ENCODE data around the gene PRDX5. TPM values are rescaled to one million over a fixed set of nuclear protein-coding genes. Genes with fewer than 3 reads are reported as not detected.

PRDX5 gene
- total RNA-seq, 1 experiment from 2014 or later = 206 TPM

DNA sequence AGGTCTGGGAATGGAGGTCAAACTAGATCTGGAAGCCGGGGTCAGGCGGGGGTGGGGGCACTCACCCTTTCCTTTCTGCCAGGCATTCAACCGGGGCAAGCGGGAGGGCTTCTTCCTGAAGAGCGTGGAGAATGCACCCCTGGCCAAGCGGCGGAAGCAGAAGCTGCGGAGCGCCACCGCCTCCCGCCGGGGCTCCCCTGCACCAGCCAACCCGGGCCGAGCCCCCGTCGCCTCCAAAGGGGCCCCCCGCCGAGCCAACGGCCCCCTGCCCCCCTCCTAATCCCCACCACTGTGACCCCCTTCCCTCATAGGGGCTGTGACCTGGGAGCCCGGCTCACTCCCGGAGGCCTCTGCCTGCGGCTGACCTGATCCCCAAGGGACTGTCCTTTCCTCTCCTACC is 53.3 kb downstream of the PRDX5 start:
- H3K4me1 ChIP-seq (ENCODE audit: insufficient read depth, low read length, poor library complexity, severe bottlenecking) = peaks cover 10% of the 10 kb centered on the region
- no peak for DNase-seq (ENCODE audit: low spot score)
- H3K27me3 ChIP-seq (replicated peaks; ENCODE audit: insufficient read depth, low read depth, low read length, poor library complexity) = no peaks in the 10 kb centered on the region
- TF ChIP-seq EZH2 (IDR thresholded peaks at IDR 0.05; ENCODE audit: borderline replicate concordance, low read depth, low read length, poor library complexity, severe bottlenecking) (no peak), CTCF (conservative IDR thresholded peaks at IDR 0.05; ENCODE audit: low read depth, low read length) (no peak)
- ChIA-PET POLR2A (ENCODE audit: low non-redundant PET) (no interaction called here), CTCF (interaction anchor here (0.5 kb wide), 1 partner anchor 32 kb away, joined by 16 read pairs; no protein-coding TSS in a partner anchor)
- intact Hi-C loops (cut with micrococcal nuclease; ENCODE audit: unreplicated experiment) = no loop called here
- peaks cover 6% of the 10 kb centered on the region for H3K36me3 ChIP-seq (ENCODE audit: insufficient read depth, low read length, poor library complexity, severe bottlenecking)
- no peak overlapping the region for H3K4me3 ChIP-seq (ENCODE audit: low read depth, low read length, poor library complexity, severe bottlenecking)
- no peaks in the 10 kb centered on the region for H3K9me3 ChIP-seq (ENCODE audit: low read depth, low read length, poor library complexity, severe bottlenecking)
- H3K27ac ChIP-seq (ENCODE audit: low read depth, low read length, poor library complexity, severe bottlenecking) = no peak overlapping the region
- BruUV-seq (replicated peaks) = no TSS peak

Small RNA genes lying within 50 kb of the gene (microRNA-seq; reads per million reads assigned to microRNA genes)
- gene MIR1237 (8.9 reads per million, percentile 28 among the genes with 10 or more reads in this experiment), gene MIR7155 (not detected)

Other genes starting within 250 kb of the PRDX5 start
- gene MACROD1, start 152.0 kb upstream of the PRDX5 start, total RNA-seq (2021) = 28.7 and 32.6 TPM in 2 replicates
- 565 and 577 TPM in 2 replicates for gene STIP1, start 131.9 kb upstream of the PRDX5 start, total RNA-seq (2021)
- 99.3 and 99.4 TPM in 2 replicates for gene FERMT3, start 111.4 kb upstream of the PRDX5 start, total RNA-seq (2021)
- gene TRPT1, start 91.9 kb upstream of the PRDX5 start, total RNA-seq (2021) = 43.6 and 59.6 TPM in 2 replicates
- gene NUDT22, start 91.8 kb upstream of the PRDX5 start, total RNA-seq (2021) = 72.4 and 73.8 TPM in 2 replicates
- gene DNAJC4, start 87.6 kb upstream of the PRDX5 start, total RNA-seq (2021) = 20.2 and 23.9 TPM in 2 replicates
- gene VEGFB, start 83.5 kb upstream of the PRDX5 start, total RNA-seq (2021) = 93.3 and 108 TPM in 2 replicates
- 57.5 and 63.1 TPM in 2 replicates for gene FKBP2, start 77.0 kb upstream of the PRDX5 start, total RNA-seq (2021)
- gene PPP1R14B, start 71.2 kb upstream of the PRDX5 start, total RNA-seq (2021) = 378 and 402 TPM in 2 replicates
- 45.3 and 51.1 TPM in 2 replicates for gene PLCB3, start 66.6 kb upstream of the PRDX5 start, total RNA-seq (2021)
- 48.4 and 62.2 TPM in 2 replicates for gene BAD, start 33.5 kb upstream of the PRDX5 start, total RNA-seq (2021)
- 47.9 and 56.6 TPM in 2 replicates for gene GPR137, start 32.3 kb upstream of the PRDX5 start, total RNA-seq (2021)
- 0.26 TPM in 1 of 2 replicates, not detected in the other for gene KCNK4, start 26.8 kb upstream of the PRDX5 start, total RNA-seq (2021)
- gene CATSPERZ, start 17.8 kb upstream of the PRDX5 start, total RNA-seq (2021) = 1.4 TPM in 1 of 2 replicates, not detected in the other
- 56.2 and 63.8 TPM in 2 replicates for gene ESRRA, start 12.6 kb upstream of the PRDX5 start, total RNA-seq (2021)
- gene TRMT112, start 562 bp upstream of the PRDX5 start, total RNA-seq (2021) = 254 and 270 TPM in 2 replicates
- gene CCDC88B, start 22.1 kb downstream of the PRDX5 start, total RNA-seq (2021) = 0.47 and 0.76 TPM in 2 replicates
- gene RPS6KA4, start 41.0 kb downstream of the PRDX5 start, total RNA-seq (2021) = 22.9 and 24.5 TPM in 2 replicates
- not detected in 2 replicates for gene SLC22A11, start 237.8 kb downstream of the PRDX5 start, total RNA-seq (2021)